ENCODE results near the gene CBARP.

CBARP gene

DNA sequence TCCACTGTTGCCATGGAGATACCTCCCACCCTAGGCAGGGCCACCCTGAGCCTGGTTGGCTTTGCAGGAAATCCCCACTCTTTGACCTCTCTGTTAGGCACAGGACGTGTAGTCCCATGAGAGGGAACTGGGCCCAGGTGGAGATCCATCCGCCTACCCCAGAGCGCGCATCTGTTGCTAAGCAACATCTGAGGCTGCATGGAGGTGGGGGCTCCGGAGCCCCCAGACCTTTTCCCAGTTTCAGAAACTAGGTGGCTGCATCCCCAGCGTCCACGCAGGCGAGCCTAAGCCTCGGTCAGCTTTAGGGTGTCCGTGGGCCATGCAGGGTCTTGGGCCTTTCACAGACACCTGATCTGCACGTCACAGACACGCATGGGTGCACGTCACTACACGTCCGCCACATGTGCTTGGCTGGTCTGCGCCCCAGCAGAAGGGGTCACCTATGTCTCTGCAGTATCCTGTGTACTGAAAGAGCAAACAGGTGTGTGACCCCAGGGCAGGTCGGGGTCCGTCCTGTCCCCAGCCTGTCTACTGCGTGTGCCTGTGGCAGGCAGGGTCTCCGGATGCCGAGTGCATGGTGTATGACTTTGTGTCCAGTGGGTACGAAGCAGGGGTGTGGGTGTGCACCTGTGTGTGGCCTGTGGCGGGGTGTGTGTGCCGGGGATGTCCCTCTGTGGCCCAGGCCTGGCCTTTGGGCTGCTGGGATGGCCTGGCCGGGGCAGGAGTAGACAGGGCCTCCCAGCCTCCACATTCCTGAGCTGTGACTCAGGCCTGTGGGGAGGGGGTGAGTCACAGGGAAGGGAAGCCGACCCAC, 27.2 kb upstream of the CBARP start:
- DNase-seq (ENCODE audit: low read depth) = no peak
- TF ChIP-seq, protein P1, sequence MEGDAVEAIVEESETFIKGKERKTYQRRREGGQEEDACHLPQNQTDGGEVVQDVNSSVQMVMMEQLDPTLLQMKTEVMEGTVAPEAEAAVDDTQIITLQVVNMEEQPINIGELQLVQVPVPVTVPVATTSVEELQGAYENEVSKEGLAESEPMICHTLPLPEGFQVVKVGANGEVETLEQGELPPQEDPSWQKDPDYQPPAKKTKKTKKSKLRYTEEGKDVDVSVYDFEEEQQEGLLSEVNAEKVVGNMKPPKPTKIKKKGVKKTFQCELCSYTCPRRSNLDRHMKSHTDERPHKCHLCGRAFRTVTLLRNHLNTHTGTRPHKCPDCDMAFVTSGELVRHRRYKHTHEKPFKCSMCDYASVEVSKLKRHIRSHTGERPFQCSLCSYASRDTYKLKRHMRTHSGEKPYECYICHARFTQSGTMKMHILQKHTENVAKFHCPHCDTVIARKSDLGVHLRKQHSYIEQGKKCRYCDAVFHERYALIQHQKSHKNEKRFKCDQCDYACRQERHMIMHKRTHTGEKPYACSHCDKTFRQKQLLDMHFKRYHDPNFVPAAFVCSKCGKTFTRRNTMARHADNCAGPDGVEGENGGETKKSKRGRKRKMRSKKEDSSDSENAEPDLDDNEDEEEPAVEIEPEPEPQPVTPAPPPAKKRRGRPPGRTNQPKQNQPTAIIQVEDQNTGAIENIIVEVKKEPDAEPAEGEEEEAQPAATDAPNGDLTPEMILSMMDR (IDR thresholded peaks at IDR 0.05; ENCODE audit: control insufficient read depth, extremely low read depth, insufficient read depth) = no peak
- H3K4me3 ChIP-seq (ENCODE audit: low read depth, low read length) = no peak overlapping the region

- no peak for DNase-seq (ENCODE audit: low read depth)
- no peak overlapping the region for H3K4me3 ChIP-seq (ENCODE audit: low read depth, low read length)
- TF ChIP-seq, protein P1 (IDR thresholded peaks at IDR 0.05; ENCODE audit: control insufficient read depth, extremely low read depth, insufficient read depth) = no peak
These were observed 25.4 kb upstream of the CBARP start for GRCh38 chr19:1263188-1263587.

- TF ChIP-seq, protein P1 (IDR thresholded peaks at IDR 0.05; ENCODE audit: control insufficient read depth, extremely low read depth, insufficient read depth) = no peak
- peak overlapping the region; percentile 73 for H3K4me3 ChIP-seq (ENCODE audit: low read depth, low read length)
- no peak for DNase-seq (ENCODE audit: low read depth)
These were observed 24.9 kb upstream of the CBARP start for GRCh38 chr19:1262623-1263123.

DNA sequence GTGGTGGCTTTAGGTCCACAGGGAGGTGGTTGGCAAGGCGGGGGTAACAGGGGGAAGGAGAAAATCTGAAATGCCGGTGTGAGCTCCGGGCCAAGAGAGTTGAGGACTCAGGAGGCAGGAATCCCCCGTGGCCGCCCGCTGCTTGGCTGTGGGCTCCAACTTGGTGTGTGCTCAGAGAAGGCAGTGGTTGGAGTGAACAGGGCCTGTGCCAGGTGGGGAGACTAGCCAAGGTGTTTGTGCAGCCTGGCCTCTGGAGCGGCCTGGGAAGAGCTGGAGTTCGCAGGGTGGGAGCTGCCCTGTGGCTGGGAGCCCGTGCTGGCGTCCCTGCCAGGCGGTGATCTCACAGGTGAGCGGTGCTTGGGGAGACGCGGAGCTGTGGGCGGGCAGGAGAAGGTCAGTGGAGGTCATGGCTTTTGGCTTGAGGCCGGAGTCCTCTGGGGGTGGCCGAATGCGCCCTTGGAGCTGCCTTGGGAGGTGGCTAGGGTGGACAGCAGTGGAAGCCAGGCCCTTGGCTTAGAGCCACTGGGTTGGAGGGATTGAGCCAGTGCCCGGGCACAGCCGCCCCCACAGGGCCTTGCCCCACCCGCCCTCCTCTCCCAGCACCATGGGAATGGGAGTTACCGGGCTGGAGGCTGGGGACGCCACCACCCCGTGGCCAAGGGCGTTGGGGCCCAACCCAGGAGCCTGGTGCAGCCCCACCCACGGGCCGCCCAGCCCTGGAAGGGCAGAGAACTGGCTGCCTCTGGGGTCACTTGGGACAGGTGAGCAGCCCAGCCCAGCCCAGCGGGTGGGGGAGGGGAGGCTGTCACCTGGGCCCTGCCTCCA, 24.2 kb upstream of the CBARP start:
- DNase-seq (ENCODE audit: low read depth) = peak; percentile 97
- TF ChIP-seq, protein P1 (IDR thresholded peaks at IDR 0.05; ENCODE audit: control insufficient read depth, extremely low read depth, insufficient read depth) = no peak
- peak overlapping the region; percentile 73 for H3K4me3 ChIP-seq (ENCODE audit: low read depth, low read length)

DNA sequence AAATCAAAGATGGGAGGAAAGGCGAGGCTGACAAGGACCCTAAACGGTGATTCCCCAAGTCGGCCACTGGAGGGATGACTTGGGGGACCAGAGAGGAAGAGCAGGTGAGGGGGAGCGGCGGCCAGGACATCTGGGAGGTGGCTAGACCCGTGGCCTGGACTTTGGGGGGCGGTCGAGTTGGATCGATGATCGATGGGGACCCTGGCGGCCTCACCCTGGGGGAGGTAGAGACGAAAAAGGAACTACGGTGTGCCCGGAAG, 23.7 kb upstream of the CBARP start:
- TF ChIP-seq, protein P1 (IDR thresholded peaks at IDR 0.05; ENCODE audit: control insufficient read depth, extremely low read depth, insufficient read depth) = 0 out of 2 replicates have a peak, but pooled peaks have one; percentile 22
- peak overlapping the region; percentile 73 for H3K4me3 ChIP-seq (ENCODE audit: low read depth, low read length)
- no peak for DNase-seq (ENCODE audit: low read depth)

DNA sequence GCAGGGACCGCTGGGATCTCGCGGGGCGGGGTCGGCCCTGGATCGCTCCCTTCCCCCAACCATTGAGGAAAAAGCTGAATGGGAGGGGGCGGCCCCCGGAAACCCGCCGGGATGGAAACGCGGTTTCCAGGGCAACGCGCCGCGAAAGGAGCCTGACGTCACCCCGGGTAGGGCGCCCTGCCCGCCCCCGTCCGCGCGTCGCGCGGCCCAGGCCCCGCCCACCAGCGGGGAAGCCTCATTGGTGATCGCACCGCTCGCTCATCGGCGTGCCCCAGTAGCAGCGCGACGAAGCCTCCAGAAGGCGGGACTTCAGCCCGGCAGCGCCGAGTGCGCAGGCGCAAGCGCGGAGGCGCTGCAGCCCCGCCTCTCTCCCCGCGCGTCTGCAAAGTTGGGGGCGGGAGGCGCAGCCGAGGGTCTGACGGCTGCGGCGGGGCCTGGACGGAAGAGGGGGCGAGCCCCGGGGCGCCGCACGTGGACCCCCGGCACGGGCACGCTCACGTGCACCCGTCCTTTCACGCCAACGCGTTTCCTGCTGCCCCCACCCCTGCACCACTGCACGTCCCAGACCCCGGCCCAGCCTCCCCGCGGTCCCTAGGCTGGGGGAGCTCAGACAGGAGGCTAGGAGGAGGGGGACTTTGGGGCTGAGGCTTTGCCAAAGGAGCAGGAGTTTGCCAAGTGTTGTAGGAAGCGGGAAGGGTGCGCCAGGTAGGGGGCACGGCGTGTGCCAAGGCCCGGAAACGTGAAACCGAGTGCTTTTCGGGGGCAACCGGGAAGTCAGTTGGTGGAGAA, 23.1 kb upstream of the CBARP start:
- H3K4me3 ChIP-seq (ENCODE audit: low read depth, low read length) = peak overlapping the region; percentile 73
- DNase-seq (ENCODE audit: low read depth) = peak; percentile 73
- TF ChIP-seq, protein P1 (IDR thresholded peaks at IDR 0.05; ENCODE audit: control insufficient read depth, extremely low read depth, insufficient read depth) = no peak
